Measurements from ENCODE around the gene ANXA11. TPM values are rescaled to one million over a fixed set of nuclear protein-coding genes. Genes with fewer than 3 reads are reported as not detected.

ANXA11 gene
- total and polyA plus RNA-seq, 2 of the 4 experiments (the other 2 are of a cell fraction): 39.4 to 109 TPM

DNA sequence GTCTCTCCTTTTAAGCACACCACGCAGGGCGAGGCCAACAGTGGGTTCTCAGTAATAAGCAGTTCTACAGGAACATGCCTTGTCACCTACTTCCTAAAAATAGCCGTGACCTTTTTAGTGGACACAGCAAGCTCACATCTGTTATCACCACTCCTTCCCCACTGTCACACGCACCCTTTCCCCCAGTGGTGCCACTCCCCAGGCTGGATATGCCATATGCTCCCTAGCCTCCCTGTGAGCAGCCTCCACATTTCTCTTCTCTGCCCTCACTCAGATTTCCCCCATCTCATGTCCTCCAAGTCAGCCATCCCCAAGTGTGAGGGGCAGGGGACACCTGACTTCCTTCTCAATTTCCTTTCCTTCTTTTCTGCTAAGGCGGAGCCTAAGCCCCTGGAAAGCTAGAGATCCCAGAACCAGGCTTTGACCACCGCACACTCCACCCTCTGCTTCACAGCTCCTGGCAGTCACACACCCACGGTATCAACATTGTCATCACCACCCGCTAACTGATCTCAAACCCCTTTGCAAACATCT is 3.7 kb downstream of the ANXA11 start:
- ChIA-PET CTCF (no interaction called here), POLR2A (ENCODE audit: unreplicated experiment) (no interaction called here)
- H3K4me1 ChIP-seq (ENCODE audit: control insufficient read depth, insufficient read depth, low read length): peaks cover 30% of the 10 kb centered on the region
- no peak overlapping the region for H2BK5ac ChIP-seq (ENCODE audit: low read depth, low read length, poor library complexity, severe bottlenecking)
- no peak overlapping the region for H2AFZ ChIP-seq (replicated peaks; ENCODE audit: low read length, poor library complexity)
- no peak overlapping the region for H2BK15ac ChIP-seq (ENCODE audit: low read depth, low read length)
- no peak overlapping the region for H3K4me3 ChIP-seq (ENCODE audit: insufficient read depth, low read depth, low read length)
- H3K56ac ChIP-seq (ENCODE audit: extremely low read depth, insufficient read depth, low read length): no peak overlapping the region
- intact Hi-C loops (cut with micrococcal nuclease): no loop called here
- H2AK5ac ChIP-seq (ENCODE audit: low read depth, low read length): 0 out of 2 replicates have a peak overlapping the region, but pooled peaks have one; percentile 13
- no peaks in the 10 kb centered on the region for H3K9me3 ChIP-seq (ENCODE audit: control insufficient read depth, insufficient read depth, low read length)
- no peak overlapping the region for H3K27ac ChIP-seq (ENCODE audit: insufficient read depth, low read length)
- H3K14ac ChIP-seq (replicated peaks; ENCODE audit: low read depth, low read length): no peak overlapping the region
- H3K4me2 ChIP-seq (ENCODE audit: low read depth, low read length): no peak overlapping the region
- DNase-seq (no peak), ATAC-seq (ENCODE audit: low read depth) (no peak)
- H3K4ac ChIP-seq (ENCODE audit: low read depth, low read length): no peak overlapping the region
- H3K27me3 ChIP-seq (ENCODE audit: control insufficient read depth, insufficient read depth, low read length): no peaks in the 10 kb centered on the region
- dilution Hi-C loops (cut with HindIII; ENCODE audit: low sequenced_read_pairs, unreplicated experiment): no loop called here
- no peak overlapping the region for H4K5ac ChIP-seq (ENCODE audit: low read depth, low read length)
- H4K8ac ChIP-seq (ENCODE audit: low read depth in 2 of 2, low read length in 2 of 2): no peak overlapping the region
- 100% methylated on average over 4 of the region's 8 CpGs; no CpG with 5 or more reads in 1 of the 2 experiments for WGBS, 2 experiments (ENCODE audit: extremely low coverage in 2 of 2, insufficient read length in 1 of 2)
- no peak overlapping the region for H3K18ac ChIP-seq (ENCODE audit: low read depth, low read length)
- in situ Hi-C loops (cut with MboI; ENCODE audit: low sequenced_read_pairs): loop anchor here (10.0 kb wide), 1 partner anchor 47 kb away; no protein-coding TSS in a partner anchor
- H3K23ac ChIP-seq (ENCODE audit: low read depth, low read length): peak overlapping the region; percentile 42; the same call in 1 of the 2 replicates
- H4K91ac ChIP-seq (ENCODE audit: insufficient read depth, low read depth, low read length): no peak overlapping the region
- H2BK20ac ChIP-seq (ENCODE audit: low read depth, low read length): no peak overlapping the region; the same call in 1 of the 2 replicates
- no peak overlapping the region for H3K9ac ChIP-seq (ENCODE audit: low read depth, low read length)
- H2BK120ac ChIP-seq (ENCODE audit: low read depth, low read length): no peak overlapping the region
- TF ChIP-seq, protein P1, sequence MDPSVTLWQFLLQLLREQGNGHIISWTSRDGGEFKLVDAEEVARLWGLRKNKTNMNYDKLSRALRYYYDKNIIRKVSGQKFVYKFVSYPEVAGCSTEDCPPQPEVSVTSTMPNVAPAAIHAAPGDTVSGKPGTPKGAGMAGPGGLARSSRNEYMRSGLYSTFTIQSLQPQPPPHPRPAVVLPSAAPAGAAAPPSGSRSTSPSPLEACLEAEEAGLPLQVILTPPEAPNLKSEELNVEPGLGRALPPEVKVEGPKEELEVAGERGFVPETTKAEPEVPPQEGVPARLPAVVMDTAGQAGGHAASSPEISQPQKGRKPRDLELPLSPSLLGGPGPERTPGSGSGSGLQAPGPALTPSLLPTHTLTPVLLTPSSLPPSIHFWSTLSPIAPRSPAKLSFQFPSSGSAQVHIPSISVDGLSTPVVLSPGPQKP (IDR thresholded peaks at IDR 0.05; ENCODE audit: borderline replicate concordance, low read depth, low read length): no peak
- H2AK9ac ChIP-seq (replicated peaks; ENCODE audit: low read depth, low read length, poor library complexity): no peak overlapping the region
- peaks cover 72% of the 10 kb centered on the region for H4K20me1 ChIP-seq (ENCODE audit: insufficient read depth, low read length)
- peaks cover 37% of the 10 kb centered on the region for H3K9me1 ChIP-seq (ENCODE audit: insufficient read depth, low read length)
- BruUV-seq (replicated peaks): no TSS peak
- H3K79me1 ChIP-seq (ENCODE audit: low read depth in 1 of 2, low read length in 2 of 2): peaks cover 7 to 73% of the 10 kb centered on the region in 2 experiments; a peak in 3 of 4 replicates
- peaks cover 5% of the 10 kb centered on the region; the same call in 1 of the 2 replicates for H3K36me3 ChIP-seq (ENCODE audit: control insufficient read depth, insufficient read depth, low read length)
